Activated T-cell treated with anti-CD3 and anti-CD28 coated beads for 48 hours (primary cell): ENCODE results near the gene TET1.
"Not testable (repeated sequence)": the region's sequence is repeated elsewhere in the genome, so short reads cannot be mapped to it uniquely, and the experiment has no call there.

ENCODE experiments used
- DNase-seq: peaks from one replicate; pipeline ENCODE4 v3.0.0-alpha.2; 2020; ENCODE audit warnings: low read depth

The TET1 gene

DNA sequence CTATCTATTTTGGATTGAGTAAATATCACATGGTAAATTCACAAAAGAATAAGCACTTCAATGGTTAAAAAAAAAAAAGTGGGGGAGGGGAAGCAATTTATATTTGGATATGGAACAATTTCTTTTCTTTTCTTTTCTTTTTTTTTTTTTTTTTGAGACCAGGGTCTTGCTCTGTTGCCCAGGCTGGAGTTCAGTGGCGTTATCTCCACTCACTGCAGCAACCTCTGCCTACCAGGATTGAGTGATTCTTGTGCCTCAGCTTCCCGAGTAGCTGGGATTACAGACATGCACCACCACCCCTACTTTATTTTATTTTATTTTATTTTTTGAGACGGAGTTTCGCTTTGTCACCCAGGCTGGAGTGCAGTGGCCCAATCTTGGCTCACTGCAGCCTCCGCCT is 148.8 kb downstream of the TET1 start:
- DNase-seq: not testable (repeated sequence)

DNA sequence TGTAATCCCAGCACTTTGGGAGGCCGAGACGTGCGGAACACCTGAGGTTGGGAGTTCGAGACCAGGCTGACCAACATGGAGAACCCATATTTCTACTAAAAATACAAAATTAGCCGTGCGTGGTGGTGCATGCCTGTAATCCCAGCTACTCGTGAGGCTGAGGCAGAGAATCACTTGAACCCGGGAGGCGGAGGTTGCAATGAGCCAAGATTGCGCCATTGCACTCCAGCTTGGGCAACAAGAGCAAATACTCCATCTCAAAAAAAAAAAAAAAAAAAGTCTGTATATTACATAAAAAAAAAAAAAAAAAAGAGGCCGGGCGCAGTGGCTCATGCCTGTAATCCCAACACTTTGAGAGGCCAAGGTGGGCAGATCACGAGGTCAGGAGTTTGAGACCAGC is 152.9 kb downstream of the TET1 start:
- not testable (repeated sequence) for DNase-seq

DNA sequence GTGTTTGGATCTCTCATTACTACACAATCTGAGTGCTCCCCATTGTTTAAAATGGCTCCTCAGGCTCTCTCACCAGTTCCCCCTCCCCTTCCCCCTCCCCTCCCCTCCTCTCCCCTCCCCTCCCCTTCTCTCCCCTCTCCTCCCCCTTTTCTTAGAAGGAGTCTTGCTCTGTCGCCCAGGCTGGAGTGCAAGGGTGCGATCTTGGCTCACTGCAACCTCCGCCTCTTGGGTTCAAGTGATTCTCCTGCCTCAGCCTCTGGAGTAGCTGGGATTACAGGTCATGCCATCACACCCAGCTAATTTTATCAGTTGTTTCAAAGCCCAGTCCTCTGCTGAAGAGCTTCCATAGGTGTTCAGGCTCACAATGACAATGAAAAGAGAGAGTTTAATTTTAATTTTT is 157.3 kb downstream of the TET1 start:
- DNase-seq: no peak

DNA sequence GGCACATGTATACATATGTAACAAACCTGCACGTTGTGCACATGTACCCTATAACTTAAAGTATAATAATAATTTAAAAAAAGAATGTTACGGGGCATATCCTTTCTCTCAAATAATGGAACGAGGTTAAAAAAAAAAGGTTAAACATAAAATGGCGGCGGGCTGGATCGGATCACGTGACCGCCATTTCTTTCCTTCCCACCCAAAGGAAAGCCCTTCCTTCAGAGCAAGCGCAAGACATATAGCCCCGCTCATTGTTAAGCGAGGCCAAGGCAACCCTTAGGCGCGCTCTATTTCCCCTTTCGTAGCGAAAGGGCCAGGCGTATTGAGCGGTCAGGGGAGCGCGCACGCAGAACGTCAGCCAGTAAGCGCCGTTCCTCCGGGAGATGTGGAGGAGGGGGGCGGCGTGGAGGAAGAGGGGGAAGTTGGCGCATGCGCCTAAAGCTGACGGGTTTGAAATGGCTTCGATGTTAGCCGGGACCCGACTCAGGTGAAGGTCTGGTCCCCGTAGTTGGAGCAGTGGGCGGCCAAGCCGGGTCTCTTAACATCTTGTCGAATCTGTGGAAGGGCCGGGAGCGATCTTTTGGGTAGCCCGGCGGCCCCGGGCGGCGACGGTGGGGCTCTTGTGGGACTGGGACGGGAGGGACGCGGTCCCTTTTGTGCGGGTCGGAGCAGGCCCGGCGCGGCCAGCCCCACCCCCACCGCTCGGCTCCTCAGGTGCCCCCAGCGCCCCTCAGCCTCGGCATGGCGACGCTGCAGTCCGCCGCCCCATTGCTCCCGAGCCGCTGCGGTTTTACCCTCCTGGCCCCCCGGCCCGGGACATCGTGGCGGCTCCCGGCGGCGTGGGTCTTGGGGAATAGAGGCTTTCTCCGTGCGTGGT is 160.9 kb downstream of the TET1 start, which contains the start of gene CCAR1:
TSS of gene CCAR1 (plus strand) at position 447 of the 880 bp plus-strand sequence. CDS start 1,266 bp downstream, outside the sequence.
- DNase-seq: peak; percentile 92

DNA sequence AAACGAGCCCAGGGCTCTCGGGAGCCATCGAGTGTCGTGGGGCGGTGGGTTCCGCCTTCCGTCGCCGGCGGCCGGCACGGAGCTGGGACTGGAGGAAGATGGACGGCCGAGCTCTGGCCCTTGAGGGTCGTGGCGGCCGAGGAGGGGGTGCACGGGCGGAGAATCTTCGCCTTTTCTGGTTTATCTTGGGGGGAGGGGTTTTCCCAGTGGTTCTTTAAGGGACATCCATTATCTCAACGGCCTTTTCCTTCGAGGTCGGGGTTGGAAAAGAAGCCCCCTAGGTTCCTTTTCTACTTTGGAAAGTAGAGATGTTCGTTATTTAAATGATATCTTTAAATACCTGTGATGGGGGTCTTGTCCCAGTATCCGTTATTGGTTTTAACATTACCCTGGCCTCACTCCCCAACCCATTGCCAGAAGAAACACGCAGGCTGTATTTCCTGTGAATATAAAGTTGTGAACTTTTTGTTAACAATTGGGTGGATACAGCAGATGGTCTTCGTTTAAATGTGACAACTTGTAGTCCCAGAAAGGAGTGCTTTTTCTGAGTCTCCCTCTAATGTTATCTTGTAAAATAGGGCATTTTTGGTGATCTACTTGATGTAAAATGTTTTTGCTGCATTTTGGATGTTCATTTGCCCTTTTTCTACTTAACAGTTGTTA is 161.7 kb downstream of the TET1 start:
- DNase-seq: no peak

DNA sequence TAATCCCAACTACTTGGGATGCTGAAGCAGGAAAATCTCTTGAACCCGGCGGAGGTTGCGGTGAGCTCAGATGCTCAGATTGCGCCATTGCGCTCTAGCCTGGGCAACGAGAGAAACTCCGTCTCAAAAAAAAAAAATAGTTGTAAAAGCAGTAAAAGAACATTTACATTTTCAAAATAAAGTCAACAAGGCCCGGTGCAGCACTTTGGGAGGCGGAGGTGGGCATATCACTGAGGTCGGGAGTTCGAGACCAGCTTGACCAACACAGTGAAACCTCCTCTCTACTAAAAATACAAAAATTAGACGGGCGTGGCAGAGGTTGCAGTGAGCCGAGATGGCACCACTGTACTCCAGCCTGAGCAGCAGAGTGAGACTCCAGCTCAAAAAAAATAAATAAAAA is 164.9 kb downstream of the TET1 start:
- no peak for DNase-seq

DNA sequence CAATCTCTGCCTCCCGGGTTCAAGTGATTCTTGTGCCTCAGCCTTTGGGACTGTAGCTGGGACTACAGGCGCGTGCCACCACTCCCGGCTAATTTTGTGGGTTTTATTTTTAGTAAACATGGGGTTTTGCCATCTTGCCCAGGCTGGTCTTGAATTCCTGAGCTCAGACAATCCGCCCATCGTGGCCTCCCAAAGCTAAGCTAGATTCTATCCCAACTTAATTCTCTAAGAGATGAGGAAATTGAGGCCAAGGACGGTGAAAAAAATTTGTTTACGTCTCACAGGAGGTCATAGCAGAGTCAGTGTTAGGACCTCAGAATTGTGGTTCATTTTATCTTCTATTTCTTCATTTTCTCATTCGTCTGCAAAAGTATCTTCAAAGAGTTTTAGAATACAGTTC is 167.0 kb downstream of the TET1 start:
- DNase-seq: no peak

DNA sequence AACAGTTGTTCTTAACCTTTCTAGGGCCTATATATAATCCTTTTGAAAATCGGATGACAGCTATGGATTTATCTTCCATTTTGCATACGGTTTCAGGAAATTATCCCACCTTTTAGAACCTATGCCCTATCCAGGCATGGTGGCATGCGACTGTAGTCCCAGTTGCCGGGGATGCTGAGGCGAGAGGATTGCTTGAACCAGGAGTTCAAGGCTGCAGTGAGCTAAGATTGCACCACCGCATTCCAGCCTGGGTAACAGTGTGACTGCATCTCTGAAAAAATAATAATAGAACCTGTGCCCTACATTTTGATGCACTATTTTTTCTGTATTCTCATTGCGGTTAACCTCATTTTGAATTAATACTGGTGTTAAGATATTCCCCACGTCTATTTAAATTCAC is 172.5 kb downstream of the TET1 start:
- no peak for DNase-seq

DNA sequence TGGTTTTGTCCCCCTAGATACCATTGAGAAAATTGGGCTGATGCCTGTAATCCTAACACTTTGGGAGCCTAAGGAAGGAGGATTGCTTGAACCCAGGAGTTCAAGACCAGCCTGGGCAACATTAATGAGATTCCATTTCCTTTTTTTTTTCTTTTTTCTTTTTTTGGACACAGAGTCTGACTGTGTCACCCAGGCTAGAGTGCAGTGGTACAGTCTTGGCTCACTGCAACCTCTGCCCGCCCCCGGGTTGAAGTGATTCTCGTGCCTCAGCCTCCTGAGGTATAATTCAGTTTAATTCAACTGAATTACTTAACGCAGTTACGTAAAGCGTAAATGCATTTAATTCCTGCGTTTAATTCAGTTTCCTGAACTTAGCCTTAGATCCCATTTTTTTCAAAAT is 174.2 kb downstream of the TET1 start:
- no peak for DNase-seq

DNA sequence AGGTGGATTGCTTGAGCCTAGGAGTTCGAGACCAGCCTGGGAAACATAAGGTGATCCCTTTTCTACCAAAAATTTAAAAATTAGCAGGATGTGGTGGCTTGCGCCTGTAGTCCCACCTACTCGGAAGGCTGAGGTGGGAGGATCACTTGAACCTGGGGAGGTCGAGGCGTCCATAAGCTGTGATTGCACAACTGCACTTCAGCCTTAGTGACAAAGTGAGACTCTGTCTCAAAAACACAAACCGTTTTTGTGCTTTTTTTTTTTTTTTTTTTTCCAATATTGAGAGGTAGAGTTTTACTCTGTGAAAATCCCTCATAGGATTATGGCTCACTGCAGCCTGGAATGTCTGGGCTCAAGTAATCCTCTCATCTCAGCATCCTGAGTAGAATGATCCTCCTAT is 175.0 kb downstream of the TET1 start:
- no peak for DNase-seq

DNA sequence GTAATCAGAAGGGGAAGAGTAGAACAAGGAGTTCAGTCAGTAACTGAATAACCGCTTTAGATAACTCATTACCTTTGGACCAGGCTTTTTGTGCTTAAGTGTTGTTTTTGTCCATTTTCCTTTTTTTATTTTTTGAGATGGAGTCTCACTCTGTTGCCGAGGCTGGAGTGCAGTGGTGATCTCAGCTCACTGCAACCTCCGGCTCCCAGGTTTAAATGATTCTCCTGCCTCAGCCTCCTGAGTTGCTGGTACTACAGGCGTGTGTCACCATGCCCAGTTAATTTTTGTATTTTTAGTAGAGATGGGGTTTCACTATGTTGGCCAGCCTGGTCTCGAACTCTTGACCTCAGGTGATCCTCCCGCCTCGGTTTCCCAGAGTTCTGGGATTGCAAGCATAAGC is 175.6 kb downstream of the TET1 start:
- not testable (repeated sequence) for DNase-seq

DNA sequence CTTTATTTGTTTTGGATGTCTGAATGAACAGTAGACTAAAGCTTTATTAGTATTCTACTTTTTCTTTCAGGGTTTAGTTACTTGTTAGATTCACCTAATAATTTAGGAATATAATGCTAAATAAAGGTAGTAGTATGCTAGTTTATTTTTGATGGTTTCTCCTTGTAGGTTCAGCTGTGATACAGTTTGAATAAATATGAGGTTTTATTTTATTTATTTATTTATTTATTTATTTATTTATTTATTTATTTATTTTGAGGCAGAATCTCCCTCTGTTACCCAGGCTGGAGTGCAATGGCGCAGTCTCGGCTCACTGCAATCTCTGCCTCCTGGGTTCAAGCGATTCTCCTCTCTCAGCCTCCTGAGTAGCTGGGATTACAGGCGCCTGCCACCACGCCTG is 180.5 kb downstream of the TET1 start:
- DNase-seq: not testable (repeated sequence)

DNA sequence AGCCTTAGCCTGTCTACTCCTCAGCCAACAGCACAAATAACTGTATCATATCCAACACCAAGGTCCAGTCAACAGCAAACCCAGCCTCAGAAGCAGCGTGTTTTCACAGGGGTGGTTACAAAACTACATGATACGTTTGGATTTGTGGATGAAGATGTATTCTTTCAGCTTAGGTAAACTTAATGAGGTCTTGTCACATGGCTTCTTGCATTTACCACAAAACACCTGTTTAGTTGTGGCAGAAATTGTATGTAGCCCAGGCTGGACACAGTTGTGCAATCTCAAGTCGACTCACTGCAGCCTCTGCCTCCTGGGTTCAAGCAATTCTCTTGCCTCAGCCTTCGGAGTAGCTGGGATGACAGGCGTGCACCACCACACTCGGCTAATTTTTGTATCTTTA is 182.3 kb downstream of the TET1 start:
- no peak for DNase-seq
